Gastrocnemius medialis (tissue), 4 donors: ENCODE measurements around the gene LPIN3. TPM values are rescaled to one million over a fixed set of nuclear protein-coding genes. Genes with fewer than 3 reads are reported as not detected.

Experiments used
- ATAC-seq, 2 donors: fragments of 150-250 bp; one replicate each; pipeline ENCODE4 v1.9.1; 2016
- DNase-seq, 2 donors: peaks; one replicate each; pipeline ENCODE4 v3.0.0-alpha.2; 2019
- H3K27ac ChIP-seq, 4 donors: fragments of 200-600 bp; sonication (generic); 1 replicate in 1 of 4; 2 replicates in 3 of 4; pipeline ENCODE4 v1.5.1; 2016 to 2018; ENCODE audit warnings: mild to moderate bottlenecking in 2 of 4, moderate library complexity in 1 of 4
- H3K27me3 ChIP-seq, 3 donors: fragments of 200-600 bp; sonication (generic) in 2 of 3; 1 replicate in 1 of 3; 2 replicates in 2 of 3; pipeline versions ENCODE4 v1.5.1 to v1.6.0; 2016 to 2019; ENCODE audit warnings: mild to moderate bottlenecking in 1 of 3, moderate library complexity in 1 of 3
- H3K36me3 ChIP-seq, 2 donors: fragments of 200-600 bp; sonication (generic) in 1 of 2; one replicate each; pipeline ENCODE4 v1.5.1; 2017 to 2018
- H3K4me1 ChIP-seq, 2 donors: fragments of 200-600 bp; sonication (generic) in 1 of 2; one replicate each; pipeline ENCODE4 v1.5.1; 2016 to 2017; ENCODE audit warnings: mild to moderate bottlenecking in 2 of 2
- H3K4me3 ChIP-seq, 4 donors: fragments of 200-600 bp; sonication (generic) in 3 of 4; 1 replicate in 1 of 4; 2 replicates in 3 of 4; pipeline ENCODE4 v1.5.1; 2016 to 2019; ENCODE audit warnings: mild to moderate bottlenecking in 2 of 4
- H3K9me3 ChIP-seq, 3 donors: fragments of 200-600 bp; sonication (generic) in 2 of 3; 1 replicate in 1 of 3; 2 replicates in 2 of 3; pipeline ENCODE4 v1.5.1; 2016 to 2019
- CTCF ChIP-seq, 5 experiments: fragments of 450-650 bp in 3 of 5; fragments of 200-600 bp in 2 of 5; sonication (generic) in 2 of 5; IDR thresholded peaks in 4 of 5; conservative IDR thresholded peaks in 1 of 5; 1 replicate in 4 of 5; 2 replicates in 1 of 5; pipeline ENCODE4 v1.5.1; 2016 to 2019; ENCODE audit warnings: antibody characterized with exemption in 5 of 5, mild to moderate bottlenecking in 3 of 5, moderate library complexity in 3 of 5
- POLR2A ChIP-seq, 2 donors: fragments of 450-650 bp; IDR thresholded peaks; one replicate each; pipeline ENCODE4 v1.6.1; 2017; ENCODE audit warnings: antibody characterized with exemption in 2 of 2, mild to moderate bottlenecking in 2 of 2, moderate library complexity in 2 of 2
- in situ Hi-C, 4 donors: fragments of 200-750 bp; cut with MboI; loops; one replicate each; pipeline versions ENCODE4 v1.15.0 to v1.8.0; 2017; ENCODE audit warnings: low sequenced_read_pairs in 4 of 4
- intact Hi-C: fragments of 100-400 bp; cut with DNase I; formaldehyde crosslinking; loops from one replicate; pipeline ENCODE4 v1.15.1; 2023; ENCODE audit warnings: low total_unique reads
- total RNA-seq, 4 donors: library from RNA; depleted of rRNA; stranded (reverse); fragments of >200 nt; gene quantifications; one replicate each; pipeline versions ENCODE4 v1.1.0 to v1.2.3, GENCODE V29; 2016

The LPIN3 gene
- total RNA-seq, 4 donors from 2014 or later, result 0.56 to 2.4 (median 1.1) TPM

- ATAC-seq (peak in 1 of 2 donors; percentile 33), DNase-seq (peak in 1 of 2 donors; percentile 69)
- peaks cover 0 to 9% of the 10 kb centered on the region in 2 donors for H3K36me3 ChIP-seq
- in situ Hi-C loops (no loop called here), intact Hi-C loops (no loop called here)
- no peak overlapping the region for H3K4me3 ChIP-seq
- peak overlapping the region; percentile 43 to 82 (median 67) for H3K27ac ChIP-seq
- H3K9me3 ChIP-seq, result no peaks in the 10 kb centered on the region
- TF ChIP-seq POLR2A (IDR thresholded peaks at IDR 0.05) (no peak), CTCF (IDR thresholded peaks at IDR 0.05 in 4 of 5, conservative IDR thresholded peaks at IDR 0.05 in 1 of 5) (no peak)
- H3K27me3 ChIP-seq, result no peaks in the 10 kb centered on the region
- peaks cover 64 to 78% of the 10 kb centered on the region in 2 donors for H3K4me1 ChIP-seq
These were observed 68.4 kb downstream of the LPIN3 start for GRCh38 chr20:41408986-41409385.

Other genes starting within 250 kb of the LPIN3 start
- 10 to 100 TPM; 19.9 to 58.0 (median 35.0) TPM for gene PLCG1, start 203.3 kb upstream of the LPIN3 start, total RNA-seq
- 10 to 100 TPM; 20.1 to 30.0 (median 25.9) TPM for gene ZHX3, start 23.1 kb upstream of the LPIN3 start, total RNA-seq
- gene EMILIN3, start 26.0 kb downstream of the LPIN3 start, total RNA-seq, result under 1 TPM in 3 of 4 donors, not detected in 1; 0.20 to 0.33 (median 0.20) TPM